Measurements from ENCODE around the gene MYO6.
A peak's percentile ranks its signal among the peaks of the same experiment; 100 is the strongest.
"Not testable (repeated sequence)": the region's sequence is repeated elsewhere in the genome, so short reads cannot be mapped to it uniquely, and the experiment has no call there.

MYO6 gene

DNA sequence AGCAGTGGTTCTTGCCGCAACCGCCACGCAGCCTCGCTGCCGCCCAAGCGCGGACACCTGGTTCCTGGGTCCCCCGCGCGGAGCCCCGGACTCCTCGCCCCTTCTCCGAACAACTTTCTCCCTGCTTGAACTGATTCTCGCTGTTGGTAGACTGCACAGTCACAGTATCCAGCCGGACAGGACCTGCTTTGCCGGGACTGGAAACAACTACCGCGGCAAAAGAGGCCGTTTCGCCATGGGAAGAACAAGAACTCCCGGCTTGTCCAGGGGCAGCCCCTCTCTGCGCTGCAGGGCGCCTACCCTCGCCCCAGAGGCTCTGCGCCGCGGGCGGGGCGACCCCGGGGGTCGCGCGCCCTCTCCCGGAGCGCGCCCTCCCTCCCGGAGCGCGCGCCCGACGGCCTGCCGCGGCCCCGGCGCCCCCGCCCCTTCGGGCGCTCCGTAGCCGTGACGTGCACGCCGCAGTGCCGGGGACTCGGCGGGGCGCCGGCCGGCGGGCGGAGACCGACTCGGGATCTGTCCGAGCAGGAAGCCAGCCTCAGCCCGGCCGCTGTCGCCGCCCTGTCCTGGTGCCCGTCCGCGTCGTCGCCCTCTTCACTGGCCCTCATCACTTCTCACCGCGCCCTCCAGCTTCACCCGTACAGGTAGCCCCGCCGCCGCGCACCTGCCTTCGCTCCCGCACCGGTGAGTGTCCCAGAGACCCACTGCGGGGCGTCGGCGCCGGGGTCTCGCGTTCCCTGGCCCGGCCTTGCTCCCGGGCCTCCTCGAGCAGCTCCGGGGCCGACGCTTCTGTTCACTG, at the start of gene MYO6:
Gene MYO6 (plus strand): TSS at position 497 of the 796 bp plus-strand sequence. CDS start 68,309 bp downstream, outside the sequence.
- peak; percentile 47 for DNase-seq

DNA sequence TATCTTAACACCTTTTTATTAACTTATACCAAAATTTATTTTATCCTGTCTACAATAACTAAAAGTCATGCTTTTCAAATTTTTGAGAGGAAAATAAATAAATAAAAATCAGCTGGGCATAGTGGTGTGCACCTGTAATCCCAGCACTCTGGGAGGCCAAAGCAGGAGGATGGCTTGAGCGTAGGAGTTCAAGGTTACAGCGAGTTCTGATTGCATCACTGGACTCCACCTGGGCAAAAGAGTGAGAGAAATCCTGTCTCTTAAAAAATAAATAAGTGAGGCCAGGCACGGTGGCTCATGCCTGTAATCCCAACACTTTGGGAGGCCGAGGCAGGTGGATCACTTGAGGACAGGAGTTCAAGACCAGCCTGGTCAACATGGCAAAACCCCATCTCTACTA, 40.7 kb upstream of the MYO6 start:
- not testable (repeated sequence) for DNase-seq

DNA sequence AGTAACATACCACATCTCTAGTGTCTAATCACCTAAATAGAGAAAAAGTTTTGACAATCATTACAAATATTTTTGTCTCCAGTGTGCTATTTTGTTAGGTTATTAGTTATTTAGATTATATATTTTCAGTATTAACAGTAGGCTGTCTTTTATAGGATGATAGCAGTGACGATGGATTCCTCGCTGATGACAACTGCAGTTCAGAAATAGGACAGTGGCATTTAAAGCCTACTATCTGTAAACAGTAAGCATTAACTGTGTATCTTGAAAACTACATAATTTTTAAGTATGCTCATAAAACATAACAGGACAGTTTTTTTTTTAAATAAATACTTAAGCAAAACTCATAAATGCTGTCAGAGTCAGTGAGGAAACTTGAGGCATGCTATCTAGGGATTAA, 37.9 kb upstream of the MYO6 start:
- DNase-seq: no peak

DNA sequence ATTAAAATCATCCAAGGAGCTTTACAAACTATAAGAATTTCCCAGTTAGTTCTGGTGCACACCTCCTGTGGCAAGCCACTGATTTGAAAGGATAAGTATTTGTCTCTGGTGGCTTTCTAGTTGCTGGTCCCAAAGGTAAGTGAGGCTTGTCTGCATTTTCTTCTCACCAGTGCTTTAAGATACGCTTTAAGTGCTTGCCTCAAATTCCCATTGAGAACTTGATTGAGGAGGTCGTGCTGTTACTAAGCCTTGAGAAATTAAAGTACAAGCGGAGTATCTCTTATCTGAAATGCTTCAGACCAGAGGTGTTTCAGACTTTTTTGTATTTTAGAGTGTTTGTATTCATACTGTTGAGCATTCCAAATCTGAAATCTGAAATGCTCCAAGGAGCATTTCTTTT, 29.9 kb upstream of the MYO6 start:
- DNase-seq: no peak

DNA sequence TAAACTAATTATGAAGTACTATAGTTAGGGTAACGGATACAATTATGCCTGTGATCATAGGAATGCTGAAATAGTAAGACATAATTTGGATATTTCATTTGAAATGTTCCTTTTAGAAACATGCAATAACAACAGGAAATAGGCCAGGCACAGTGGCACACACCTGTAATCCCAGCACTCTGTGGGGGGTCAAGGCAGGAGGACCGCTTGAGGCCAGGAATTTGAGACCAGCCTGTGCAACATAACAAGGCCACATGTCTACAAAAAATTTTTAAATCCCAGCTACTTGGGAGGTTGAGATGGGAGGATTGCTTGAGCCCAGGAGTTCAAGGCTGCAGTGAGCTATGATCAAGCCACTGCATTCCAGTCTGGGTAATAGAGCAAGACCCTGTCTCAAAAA, 25.7 kb upstream of the MYO6 start:
- no peak for DNase-seq

DNA sequence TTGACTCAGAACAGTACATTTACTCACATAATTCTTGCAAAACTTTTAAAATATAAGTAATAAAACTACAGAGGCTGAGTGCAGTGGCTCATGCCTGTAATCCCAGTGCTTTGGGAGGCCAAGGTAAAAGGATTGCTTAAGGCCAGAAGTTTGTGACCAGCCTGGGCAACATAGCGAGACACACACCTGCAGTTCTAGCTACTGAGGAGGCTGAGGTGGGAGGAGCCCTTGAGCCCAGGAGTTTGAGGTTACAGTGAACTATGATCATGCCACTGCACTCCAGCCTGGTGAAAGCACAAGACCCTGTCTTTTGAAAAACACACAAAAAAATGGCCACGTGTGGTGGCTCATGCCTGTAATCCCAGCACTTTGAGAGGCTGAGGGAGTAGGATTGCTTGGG, 21.8 kb upstream of the MYO6 start:
- no peak for DNase-seq

- not testable (repeated sequence) for DNase-seq
Measured at GRCh38 chr6:75731029-75731428, 18.0 kb upstream of the MYO6 start.

DNA sequence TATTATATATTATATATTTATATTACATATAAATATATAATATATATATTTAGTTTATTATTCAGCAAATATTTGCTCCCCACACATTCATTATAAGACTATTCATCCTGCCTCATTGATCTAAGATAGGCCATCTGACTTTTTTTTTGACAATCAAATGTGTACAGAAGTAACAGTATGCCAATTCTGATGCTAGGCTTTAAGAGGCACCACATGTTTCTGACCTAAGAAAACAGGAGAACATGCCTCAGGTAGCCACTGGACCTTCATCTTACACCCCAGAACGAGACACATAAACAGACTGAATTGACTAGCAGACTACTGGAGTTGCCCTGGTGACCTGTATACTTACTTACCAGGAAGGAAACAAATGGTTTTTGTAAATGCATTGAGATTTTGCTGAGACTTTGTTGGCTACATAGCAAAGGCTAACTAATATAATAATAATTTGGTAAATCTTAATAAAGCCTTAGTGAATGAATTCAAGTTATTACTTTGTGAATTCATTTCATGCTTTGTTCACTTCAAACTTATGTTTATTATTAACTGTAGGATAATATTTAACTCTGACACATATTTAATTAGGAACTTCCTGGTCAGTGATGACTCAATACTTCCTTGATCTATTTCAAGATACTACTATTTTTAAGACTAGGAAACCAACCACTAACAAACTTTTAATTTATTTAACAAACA, 13.4 kb upstream of the MYO6 start:
- DNase-seq: no peak

- DNase-seq: no peak
Measured at GRCh38 chr6:75743971-75744370, 5.1 kb upstream of the MYO6 start.

DNA sequence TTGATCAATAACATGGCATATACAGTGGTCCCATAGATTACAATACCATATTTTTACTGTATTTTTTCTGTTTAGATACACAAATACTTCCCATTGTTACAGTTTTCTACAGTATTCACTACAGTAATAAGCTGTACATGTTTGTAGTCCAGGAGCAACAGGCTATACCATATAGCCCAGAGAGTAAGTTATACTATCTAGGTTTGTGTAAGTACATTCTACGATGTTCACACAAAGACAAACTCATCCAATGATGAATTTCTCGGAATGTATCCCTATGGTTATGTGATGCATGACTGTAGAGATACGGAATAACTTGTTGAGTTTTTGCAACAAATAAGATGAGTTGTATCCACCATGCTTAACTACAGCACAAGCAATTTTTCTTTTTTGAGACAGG, 3.6 kb upstream of the MYO6 start:
- no peak for DNase-seq

- DNase-seq: no peak
Measured at GRCh38 chr6:75746221-75746620, 2.8 kb upstream of the MYO6 start.

GRCh38 chr6:75747152-75747992, 1.7 kb upstream of the MYO6 start:
- DNase-seq: peak; percentile 23

GRCh38 chr6:75748003-75748742, 866 bp upstream of the MYO6 start:
- DNase-seq: no peak

- DNase-seq: no peak
Measured at GRCh38 chr6:75751443-75751842, 2.4 kb downstream of the MYO6 start.

- DNase-seq: no peak
Measured at GRCh38 chr6:75752365-75752764, 3.3 kb downstream of the MYO6 start.

DNA sequence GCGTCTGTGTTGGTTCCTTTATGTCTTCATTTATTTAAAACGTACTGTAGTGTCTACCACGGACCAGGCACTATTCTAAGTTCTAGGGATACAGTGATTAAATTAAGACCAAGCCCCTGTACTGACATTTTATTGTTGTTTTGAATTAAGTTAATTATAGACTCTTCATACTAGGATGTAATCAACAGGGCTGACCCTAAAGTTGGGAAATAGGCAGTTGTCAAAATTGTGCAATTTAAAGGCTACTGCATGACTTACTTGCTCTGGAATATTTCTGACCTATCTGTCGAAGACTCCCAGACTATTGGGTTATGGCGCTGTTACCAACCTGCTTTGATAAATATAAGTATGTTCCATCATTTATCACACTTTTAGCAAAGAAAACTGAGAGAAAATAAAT, 6.7 kb downstream of the MYO6 start:
- no peak for DNase-seq

- no peak for DNase-seq
Measured at GRCh38 chr6:75757295-75757694, 8.3 kb downstream of the MYO6 start.

DNA sequence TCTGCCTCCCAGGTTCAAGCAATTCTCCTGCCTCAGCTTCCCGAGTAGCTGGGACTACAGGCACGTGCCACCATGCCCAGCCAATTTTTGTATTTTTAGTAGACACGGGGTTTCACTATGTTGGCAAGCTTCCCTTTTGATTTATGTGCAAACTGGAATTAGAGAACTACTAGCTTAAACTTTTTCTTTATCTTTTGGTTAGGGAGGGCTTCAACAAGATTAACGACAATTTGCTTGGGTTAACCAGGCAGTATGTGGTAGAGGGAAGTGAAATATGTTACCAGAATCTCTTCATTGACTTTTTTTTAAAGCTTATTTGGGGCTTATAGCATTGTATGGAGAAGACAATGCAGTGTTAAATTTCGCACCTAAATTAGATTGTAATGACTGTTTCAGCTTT, 9.0 kb downstream of the MYO6 start:
- no peak for DNase-seq

DNA sequence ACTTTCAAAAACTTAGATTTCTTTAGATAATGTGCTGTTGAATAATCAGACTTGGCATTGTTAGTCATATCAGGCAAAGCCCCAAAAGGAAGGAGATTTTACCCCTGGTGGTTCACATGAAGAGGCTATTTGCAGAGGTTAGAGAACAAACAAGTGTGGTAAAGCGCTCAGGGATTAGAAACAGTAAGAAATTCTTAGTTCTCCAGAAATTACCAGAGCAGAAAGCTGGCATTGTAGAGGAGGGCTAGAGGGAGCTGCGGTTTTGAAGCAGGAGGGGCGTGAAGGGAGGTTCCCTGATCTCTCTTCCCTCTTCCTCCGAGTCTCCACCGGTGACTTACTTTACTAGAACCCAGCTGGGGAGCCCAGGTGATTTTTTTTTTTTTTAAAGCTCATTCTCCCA, 10.2 kb downstream of the MYO6 start:
- no peak for DNase-seq

DNA sequence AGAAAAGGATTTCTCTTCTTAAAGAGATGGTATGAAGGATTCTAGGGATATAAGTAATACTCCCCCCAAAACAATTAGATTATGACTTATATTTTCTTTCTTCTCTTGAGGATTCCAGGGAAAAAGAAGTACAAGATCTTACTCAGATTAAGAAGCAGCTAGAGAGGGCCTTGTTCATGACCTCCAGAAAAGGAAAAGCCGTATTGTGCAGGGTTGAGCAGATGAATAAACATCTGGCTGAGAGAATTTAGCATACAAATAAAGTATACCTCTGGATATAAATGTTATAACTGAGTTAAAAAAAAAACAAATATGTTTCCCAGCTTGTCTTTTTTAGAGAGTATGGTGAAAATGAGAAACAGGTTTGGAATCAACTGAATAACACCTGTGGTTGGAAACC, 11.3 kb downstream of the MYO6 start:
- DNase-seq: no peak

- no peak for DNase-seq
Measured at GRCh38 chr6:75761489-75761888, 12.4 kb downstream of the MYO6 start.

GRCh38 chr6:75762063-75762462, 13.0 kb downstream of the MYO6 start:
- DNase-seq: no peak

DNA sequence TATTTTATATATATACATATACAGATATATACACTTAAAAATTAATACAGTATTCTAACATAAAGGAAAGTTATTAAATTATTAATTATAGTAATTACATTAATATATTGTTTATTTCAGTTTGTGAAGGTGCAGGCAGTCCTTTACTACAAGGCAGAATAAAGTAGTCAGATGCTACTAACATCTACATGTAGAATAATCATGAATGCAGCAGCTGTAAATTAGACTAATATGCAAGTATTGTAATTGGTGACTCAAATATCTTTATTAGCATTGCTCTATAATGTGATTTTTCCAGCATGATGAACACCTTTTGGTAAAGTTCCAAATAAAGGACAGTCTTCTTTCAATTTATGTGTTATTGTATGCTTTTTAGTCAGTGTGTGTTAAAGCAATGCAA, 17.3 kb downstream of the MYO6 start:
- DNase-seq: no peak
